IMR-90 (cell line): Measurements from ENCODE around the gene GPSM1. TPM values are rescaled to one million over a fixed set of nuclear protein-coding genes. Genes with fewer than 3 reads are reported as not detected.

Experiments used
- ATAC-seq: fragments of 200-7000 bp; cut with Tn5 transposase; 2 replicates; pipeline ENCODE4 v1.9.1; 2020; ENCODE audit warnings: low read depth, mild to moderate bottlenecking, moderate library complexity
- BruUV-seq: library from RNA; stranded (reverse); fragments of 400-500 nt; replicated peaks from 2 replicates; lab custom pipeline; 2021; lab: Mats Ljungman, UMichigan
- CTCF ChIA-PET: fragments of 300-600 bp; formaldehyde crosslinking; extraction: SDS; loops from one replicate; lab custom pipeline; 2021; ENCODE audit warnings: antibody characterized with exemption; lab: Yijun Ruan, JAX
- POLR2A ChIA-PET: fragments of 300-600 bp; sonication (Branson Sonifier 250); formaldehyde crosslinking; loops from one replicate; lab custom pipeline; 2022; ENCODE audit warnings: antibody characterized with exemption; ENCODE audit not compliant: unreplicated experiment; lab: Charles Lee
- DNase-seq: peaks from one replicate; pipeline ENCODE4 v3.0.0; 2013
- H2AFZ ChIP-seq: replicated peaks from 2 replicates; pipeline ENCODE3; 2013; ENCODE audit warnings: low read length, mild to moderate bottlenecking; ENCODE audit not compliant: poor library complexity
- H2AK5ac ChIP-seq: 2 replicates; pipeline ENCODE4 v1.6.1; 2013; ENCODE audit warnings: low read depth, low read length, inconsistent platforms
- H2AK9ac ChIP-seq: replicated peaks from 2 replicates; pipeline ENCODE3; 2013; ENCODE audit warnings: mild to moderate bottlenecking, low read depth, low read length, moderate library complexity; ENCODE audit not compliant: poor library complexity
- H2BK120ac ChIP-seq: 2 replicates; pipeline ENCODE4 v1.6.1; 2013; ENCODE audit warnings: low read depth, low read length, inconsistent platforms
- H2BK15ac ChIP-seq: 3 replicates; pipeline ENCODE4 v1.6.1; 2013; ENCODE audit warnings: low read depth, low read length, inconsistent platforms
- H2BK20ac ChIP-seq: 2 replicates; pipeline ENCODE4 v1.6.1; 2013; ENCODE audit warnings: low read depth, mild to moderate bottlenecking, inconsistent platforms, low read length, moderate library complexity
- H2BK5ac ChIP-seq: 2 replicates; pipeline ENCODE4 v1.6.1; 2013; ENCODE audit warnings: mild to moderate bottlenecking, low read depth, low read length, inconsistent platforms; ENCODE audit not compliant: poor library complexity, severe bottlenecking
- H3K14ac ChIP-seq: replicated peaks from 2 replicates; pipeline ENCODE4 v1.6.1; 2013; ENCODE audit warnings: low read depth, low read length, inconsistent platforms
- H3K18ac ChIP-seq: 2 replicates; pipeline ENCODE4 v1.6.1; 2013; ENCODE audit warnings: low read depth, low read length, control low read depth
- H3K23ac ChIP-seq: 2 replicates; pipeline ENCODE4 v1.6.1; 2013; ENCODE audit warnings: low read depth, low read length, inconsistent platforms
- H3K27ac ChIP-seq: 2 replicates; pipeline ENCODE4 v1.5.1; 2013; ENCODE audit warnings: mild to moderate bottlenecking, control low read depth, low read length; ENCODE audit not compliant: insufficient read depth
- H3K27me3 ChIP-seq: 2 replicates; pipeline ENCODE4 v1.6.1; 2013; ENCODE audit warnings: low read length; ENCODE audit not compliant: control insufficient read depth, insufficient read depth
- H3K36me3 ChIP-seq: 2 replicates; pipeline ENCODE4 v1.6.1; 2013; ENCODE audit warnings: low read length, mixed read lengths; ENCODE audit not compliant: control insufficient read depth, insufficient read depth
- H3K4ac ChIP-seq: 2 replicates; pipeline ENCODE4 v1.6.1; 2013; ENCODE audit warnings: low read depth, low read length, inconsistent platforms
- H3K4me1 ChIP-seq: 2 replicates; pipeline ENCODE4 v1.6.1; 2013; ENCODE audit warnings: low read length, mixed read lengths; ENCODE audit not compliant: control insufficient read depth, insufficient read depth
- H3K4me2 ChIP-seq: 2 replicates; pipeline ENCODE4 v1.6.1; 2013; ENCODE audit warnings: low read depth, mild to moderate bottlenecking, control low read depth, low read length, moderate library complexity
- H3K4me3 ChIP-seq: 2 replicates; pipeline ENCODE4 v1.5.1; 2013; ENCODE audit warnings: low read depth, mild to moderate bottlenecking, control low read depth, low read length, moderate library complexity; ENCODE audit not compliant: insufficient read depth
- H3K56ac ChIP-seq: 2 replicates; pipeline ENCODE4 v1.6.1; 2013; ENCODE audit warnings: low read length, inconsistent platforms; ENCODE audit not compliant: insufficient read depth; ENCODE audit errors: extremely low read depth
- H3K79me1 ChIP-seq, 2 experiments: 2 replicates each; pipeline ENCODE4 v1.6.1; 2013; ENCODE audit warnings: low read length in 2 of 2, inconsistent platforms in 1 of 2, low read depth in 1 of 2
- H3K9ac ChIP-seq: 2 replicates; pipeline ENCODE4 v1.6.1; 2013; ENCODE audit warnings: low read depth, low read length, control low read depth
- H3K9me1 ChIP-seq: 2 replicates; pipeline ENCODE4 v1.6.1; 2013; ENCODE audit warnings: low read length, inconsistent platforms; ENCODE audit not compliant: insufficient read depth
- H3K9me3 ChIP-seq: 2 replicates; pipeline ENCODE4 v1.6.1; 2013; ENCODE audit warnings: low read length; ENCODE audit not compliant: control insufficient read depth, insufficient read depth
- H4K20me1 ChIP-seq: 2 replicates; pipeline ENCODE4 v1.6.1; 2013; ENCODE audit warnings: low read length, inconsistent platforms; ENCODE audit not compliant: insufficient read depth
- H4K5ac ChIP-seq: 2 replicates; pipeline ENCODE4 v1.6.1; 2013; ENCODE audit warnings: mild to moderate bottlenecking, low read depth, low read length, control low read depth
- H4K8ac ChIP-seq, 2 experiments: 2 replicates each; pipeline ENCODE4 v1.6.1; 2013; ENCODE audit warnings: low read depth in 2 of 2, low read length in 2 of 2, control low read depth in 1 of 2, inconsistent platforms in 1 of 2
- H4K91ac ChIP-seq: 2 replicates; pipeline ENCODE4 v1.6.1; 2013; ENCODE audit warnings: low read depth, low read length, inconsistent platforms; ENCODE audit not compliant: insufficient read depth
- CTCF ChIP-seq: conservative IDR thresholded peaks from 2 replicates; pipeline ENCODE4 v1.5.1; 2012; ENCODE audit warnings: mild to moderate bottlenecking, low read depth, low read length, improper control_type of control experiment
- RAD21 ChIP-seq: IDR thresholded peaks from 2 replicates; pipeline ENCODE4 v1.6.1; 2012; ENCODE audit warnings: low read length, improper control_type of control experiment
- RCOR1 ChIP-seq: IDR thresholded peaks from 2 replicates; pipeline ENCODE4 v1.6.1; 2012; ENCODE audit warnings: mild to moderate bottlenecking, low read length, improper control_type of control experiment; ENCODE audit not compliant: insufficient replicate concordance
- SMC3 ChIP-seq: fragments of 150-350 bp; IDR thresholded peaks from 2 replicates; pipeline ENCODE4 v1.6.1; 2016; ENCODE audit warnings: low read depth, mild to moderate bottlenecking, antibody characterized with exemption, low read length, moderate library complexity
- WGBS, 2 experiments: methylation state at CpG; one replicate each; pipeline versions ENCODE4 v1.1.5 to v1.1.7; 2013; ENCODE audit warnings: missing lambda C conversion rate in 2 of 2; ENCODE audit not compliant: insufficient read length in 1 of 2; ENCODE audit errors: extremely low coverage in 2 of 2; 5-methylcytosine and 5-hydroxymethylcytosine counted together
- dilution Hi-C: fragments of 300-500 bp; cut with HindIII; formaldehyde crosslinking; loops from one replicate; pipeline ENCODE4 v1.14.3; 2018; ENCODE audit warnings: low sequenced_read_pairs; ENCODE audit not compliant: unreplicated experiment
- in situ Hi-C: fragments of 300-500 bp; cut with MboI; formaldehyde crosslinking; loops from 3 replicates; pipeline ENCODE4 v1.14.3; 2019; ENCODE audit warnings: low sequenced_read_pairs, inconsistent platforms, mixed read lengths
- intact Hi-C: fragments of 100-400 bp; cut with micrococcal nuclease; formaldehyde crosslinking; loops from 2 replicates; pipeline ENCODE4 v1.10.0; 2022
- polyA plus RNA-seq, 3 experiments: library from polyadenylated mRNA; depleted of rRNA; stranded (reverse); fragments of >200 nt; gene quantifications; 2 replicates each; pipeline ENCODE4 v1.2.3, GENCODE V29; 2012; ENCODE audit warnings: low replicate concordance in 1 of 3
- total RNA-seq: library from RNA; depleted of rRNA; stranded (reverse); fragments of >200 nt; gene quantifications from 2 replicates; pipeline ENCODE4 v1.2.3, GENCODE V29; 2012
- TF ChIP-seq, protein P1 (sequence below): fragments of 150-350 bp; IDR thresholded peaks from 2 replicates; pipeline ENCODE4 v1.6.1; 2016; ENCODE audit warnings: low read depth, mild to moderate bottlenecking, low read length, moderate library complexity, borderline replicate concordance

GPSM1 gene
- total and polyA plus RNA-seq, 2 of the 4 experiments (the other 2 are of a cell fraction): 28.7 to 71.2 TPM

DNA sequence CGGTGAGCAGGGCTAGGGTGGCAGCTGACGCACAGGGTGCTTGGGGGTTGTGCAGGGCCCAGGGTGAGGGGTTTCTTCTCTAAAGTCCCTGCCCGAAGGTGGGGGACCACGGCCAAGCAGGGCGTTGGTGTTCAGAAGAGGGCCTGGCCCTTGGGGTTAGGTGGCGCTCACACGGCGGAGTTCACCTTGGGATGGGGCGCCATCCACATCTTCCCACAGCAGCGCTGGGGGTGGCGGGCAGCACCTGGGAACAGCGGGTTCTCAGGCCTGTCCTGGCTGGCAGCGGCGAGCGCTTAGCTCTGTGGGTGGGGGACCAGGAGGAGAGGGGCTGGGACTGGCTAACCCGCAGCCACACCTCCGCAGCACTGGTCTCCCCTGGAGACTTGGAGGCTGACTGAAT lies 6.1 kb downstream of the GPSM1 start:
- no peaks in the 10 kb centered on the region for H3K27me3 ChIP-seq
- no peak overlapping the region for H2BK120ac ChIP-seq
- H2AFZ ChIP-seq: no peak overlapping the region
- H4K5ac ChIP-seq: no peak overlapping the region
- ChIA-PET CTCF (interaction anchor here (0.6 kb wide), 1 partner anchor 39 kb away, joined by 3 read pairs; no protein-coding TSS in a partner anchor), POLR2A (interaction anchor here (0.6 kb wide), 1 partner anchor 58 kb away, joined by 3 read pairs; no protein-coding TSS in a partner anchor)
- in situ Hi-C loops (no loop called here), dilution Hi-C loops (no loop called here), intact Hi-C loops (no loop called here)
- no peak overlapping the region for H3K4ac ChIP-seq
- H3K18ac ChIP-seq: no peak overlapping the region
- no peak overlapping the region for H3K27ac ChIP-seq
- no peak overlapping the region for H4K91ac ChIP-seq
- H2BK20ac ChIP-seq: no peak overlapping the region
- H2BK5ac ChIP-seq: no peak overlapping the region
- peaks cover 6% of the 10 kb centered on the region; the same call in 1 of the 2 replicates for H3K9me1 ChIP-seq
- whole genome bisulfite sequencing, 2 experiments: 83% methylated on average over 1 of the region's 17 CpGs; no CpG with 5 or more reads in 1 of the 2 experiments
- ATAC-seq (no peak), DNase-seq (no peak)
- H3K56ac ChIP-seq: no peak overlapping the region
- BruUV-seq: no TSS peak
- H4K8ac ChIP-seq: no peak overlapping the region
- H3K23ac ChIP-seq: no peak overlapping the region
- no peak overlapping the region for H2BK15ac ChIP-seq
- H3K4me1 ChIP-seq: peaks cover 27% of the 10 kb centered on the region
- H2AK9ac ChIP-seq: no peak overlapping the region
- TF ChIP-seq RAD21 (no peak), CTCF (no peak), RCOR1 (no peak), SMC3 (no peak)
- TF ChIP-seq, protein P1, sequence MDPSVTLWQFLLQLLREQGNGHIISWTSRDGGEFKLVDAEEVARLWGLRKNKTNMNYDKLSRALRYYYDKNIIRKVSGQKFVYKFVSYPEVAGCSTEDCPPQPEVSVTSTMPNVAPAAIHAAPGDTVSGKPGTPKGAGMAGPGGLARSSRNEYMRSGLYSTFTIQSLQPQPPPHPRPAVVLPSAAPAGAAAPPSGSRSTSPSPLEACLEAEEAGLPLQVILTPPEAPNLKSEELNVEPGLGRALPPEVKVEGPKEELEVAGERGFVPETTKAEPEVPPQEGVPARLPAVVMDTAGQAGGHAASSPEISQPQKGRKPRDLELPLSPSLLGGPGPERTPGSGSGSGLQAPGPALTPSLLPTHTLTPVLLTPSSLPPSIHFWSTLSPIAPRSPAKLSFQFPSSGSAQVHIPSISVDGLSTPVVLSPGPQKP: no peak
- H4K20me1 ChIP-seq: peaks cover 92% of the 10 kb centered on the region
- H3K9me3 ChIP-seq: no peaks in the 10 kb centered on the region
- H3K4me2 ChIP-seq: no peak overlapping the region
- H3K79me1 ChIP-seq: peaks cover 4 to 74% of the 10 kb centered on the region in 2 experiments
- no peak overlapping the region for H3K4me3 ChIP-seq
- H3K9ac ChIP-seq: no peak overlapping the region
- peaks cover 63% of the 10 kb centered on the region for H3K36me3 ChIP-seq
- H2AK5ac ChIP-seq: no peak overlapping the region
- no peak overlapping the region; the same call in 1 of the 2 replicates for H3K14ac ChIP-seq
